CD14-positive monocyte (primary cell): Measurements from ENCODE around the gene HERC5. TPM values are rescaled to one million over a fixed set of nuclear protein-coding genes. Genes with fewer than 3 reads are reported as not detected.

Experiments
- DNase-seq, 3 donors: peaks; one replicate each; pipeline ENCODE4 v3.0.0-alpha.2; 2011 to 2022
- H2AFZ ChIP-seq: 2 replicates; pipeline ENCODE4 v1.6.0; 2012; ENCODE audit warnings: mild to moderate bottlenecking, low read depth, low read length, inconsistent platforms; ENCODE audit not compliant: insufficient read depth, poor library complexity, severe bottlenecking
- H3K27ac ChIP-seq, 2 donors: 1 replicate in 1 of 2; 2 replicates in 1 of 2; pipeline ENCODE4 v1.5.1; 2012 to 2013; ENCODE audit warnings: low read length in 2 of 2, control low read depth in 1 of 2, inconsistent platforms in 1 of 2, low read depth in 1 of 2, mild to moderate bottlenecking in 1 of 2
- H3K27me3 ChIP-seq, 2 donors: one replicate each; pipeline versions ENCODE4 v1.6.0 to v1.6.1; 2011 to 2013; ENCODE audit warnings: low read length in 2 of 2; ENCODE audit not compliant: control insufficient read depth in 2 of 2, insufficient read depth in 2 of 2
- H3K36me3 ChIP-seq, 2 donors: replicated peaks in 1 of 2; 1 replicate in 1 of 2; 2 replicates in 1 of 2; pipeline versions ENCODE4 v1.5.1 to v1.6.1; 2012 to 2013; ENCODE audit warnings: low read length in 2 of 2, control low read depth in 1 of 2, inconsistent platforms in 1 of 2, mild to moderate bottlenecking in 1 of 2; ENCODE audit not compliant: insufficient read depth in 2 of 2, control insufficient read depth in 1 of 2
- H3K4me1 ChIP-seq, 2 donors: 1 replicate in 1 of 2; 2 replicates in 1 of 2; pipeline versions ENCODE4 v1.5.1 to v1.6.1; 2012 to 2013; ENCODE audit warnings: low read length in 2 of 2, control low read depth in 1 of 2, inconsistent platforms in 1 of 2, mild to moderate bottlenecking in 1 of 2, moderate library complexity in 1 of 2; ENCODE audit not compliant: insufficient read depth in 2 of 2, control insufficient read depth in 1 of 2
- H3K4me2 ChIP-seq: replicated peaks from 2 replicates; pipeline ENCODE3; 2012; ENCODE audit warnings: low read length, moderate library complexity, mild to moderate bottlenecking; ENCODE audit not compliant: poor library complexity, severe bottlenecking; ENCODE audit errors: extremely low read depth
- H3K4me3 ChIP-seq, 3 experiments: fragments of 200-600 bp in 1 of 3; sonication (generic) in 1 of 3; replicated peaks in 1 of 3; 1 replicate in 2 of 3; 2 replicates in 1 of 3; pipeline ENCODE4 v1.5.1; 2011 to 2013; ENCODE audit warnings: low read length in 3 of 3, mild to moderate bottlenecking in 3 of 3, control low read depth in 2 of 3, low read depth in 2 of 3, inconsistent platforms in 1 of 3, moderate library complexity in 1 of 3
- H3K79me2 ChIP-seq: 2 replicates; pipeline ENCODE4 v1.6.0; 2012; ENCODE audit warnings: mild to moderate bottlenecking, control low read depth, inconsistent platforms, low read length, moderate library complexity; ENCODE audit not compliant: insufficient read depth
- H3K9ac ChIP-seq: 2 replicates; pipeline ENCODE4 v1.6.0; 2017; ENCODE audit warnings: low read length, mild to moderate bottlenecking; ENCODE audit not compliant: insufficient read depth, poor library complexity, severe bottlenecking
- H3K9me3 ChIP-seq, 2 donors: replicated peaks in 1 of 2; 1 replicate in 1 of 2; 2 replicates in 1 of 2; pipeline versions ENCODE4 v1.5.1 to v1.6.1; 2012 to 2013; ENCODE audit warnings: low read length in 2 of 2, control low read depth in 1 of 2; ENCODE audit not compliant: control insufficient read depth in 1 of 2, insufficient read depth in 1 of 2
- H4K20me1 ChIP-seq: 2 replicates; pipeline ENCODE4 v1.6.0; 2012; ENCODE audit warnings: mild to moderate bottlenecking, low read length, control low read depth, moderate library complexity; ENCODE audit not compliant: insufficient read depth
- H3K27ac Mint-ChIP-seq, 7 donors: one replicate each; pipeline ENCODE4 v1.8.0; 2020; ENCODE audit warnings: mild to moderate bottlenecking in 7 of 7, mixed read lengths in 7 of 7, moderate library complexity in 6 of 7, inconsistent platforms in 2 of 7
- H3K27me3 Mint-ChIP-seq, 3 donors: one replicate each; pipeline ENCODE4 v1.8.0; 2021 to 2022; ENCODE audit warnings: low read depth in 3 of 3, mild to moderate bottlenecking in 3 of 3, mixed read lengths in 3 of 3, moderate library complexity in 3 of 3, inconsistent platforms in 1 of 3
- H3K36me3 Mint-ChIP-seq, 2 donors: one replicate each; pipeline ENCODE4 v1.8.0; 2020; ENCODE audit warnings: mixed read lengths in 2 of 2, inconsistent platforms in 1 of 2, mild to moderate bottlenecking in 1 of 2
- H3K4me1 Mint-ChIP-seq: one replicate; pipeline ENCODE4 v1.8.0; 2020; ENCODE audit warnings: mild to moderate bottlenecking, mixed read lengths
- H3K4me3 Mint-ChIP-seq, 2 donors: one replicate each; pipeline ENCODE4 v1.8.0; 2020; ENCODE audit warnings: mild to moderate bottlenecking in 2 of 2, mixed read lengths in 2 of 2, moderate library complexity in 1 of 2
- H3K9me3 Mint-ChIP-seq, 7 donors: one replicate each; pipeline ENCODE4 v1.8.0; 2020 to 2022; ENCODE audit warnings: mixed read lengths in 7 of 7, mild to moderate bottlenecking in 6 of 7, moderate library complexity in 6 of 7, inconsistent platforms in 2 of 7
- WGBS: methylation state at CpG from one replicate; pipeline ENCODE4 v1.1.5; 2013; ENCODE audit warnings: missing lambda C conversion rate; ENCODE audit not compliant: insufficient coverage; 5-methylcytosine and 5-hydroxymethylcytosine counted together
- intact Hi-C, 2 donors: fragments of 100-400 bp; cut with micrococcal nuclease; formaldehyde crosslinking; loops; one replicate each; pipeline versions ENCODE4 v1.15.0 to v1.15.1; 2023
- polyA plus RNA-seq, 3 donors: library from polyadenylated mRNA; depleted of rRNA in 1 of 3; unstranded in 2 of 3; stranded (reverse) in 1 of 3; fragments of 300-500 nt in 2 of 3; fragments of >200 nt in 1 of 3; fragmentation: Illumina TruSeq in 2 of 3; gene quantifications; 1 replicate in 2 of 3; 2 replicates in 1 of 3; pipeline ENCODE4 v1.2.3, GENCODE V29; 2012 to 2021
- TF ChIP-seq, protein P1 (sequence below): fragments of 200-600 bp; IDR thresholded peaks from one replicate; pipeline ENCODE4 v1.8.0; 2022; ENCODE audit warnings: antibody characterized with exemption, mild to moderate bottlenecking

Gene HERC5
- polyA plus RNA-seq, 3 donors = 2.9 to 10.4 (median 8.1) TPM

DNA sequence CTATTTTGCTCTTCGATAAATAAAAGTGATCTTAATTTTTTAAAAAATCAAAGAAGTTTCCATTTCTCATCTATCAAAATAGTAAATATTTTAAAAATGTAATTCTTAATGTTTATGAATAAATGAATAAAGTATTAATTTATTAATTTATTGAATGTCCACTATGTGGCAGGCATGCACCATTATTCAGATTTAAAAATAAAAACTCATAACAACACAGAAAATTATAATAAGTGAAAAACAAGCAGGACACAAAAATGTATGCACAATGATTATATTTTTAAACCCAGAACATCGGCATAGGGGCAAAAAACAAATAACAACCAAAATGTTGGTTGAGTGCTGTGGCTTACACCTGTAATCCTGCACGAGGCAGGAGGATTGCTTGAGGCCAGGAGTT, 71.9 kb downstream of the HERC5 start:
- Histone ChIP-seq H3K4me2 (no peak overlapping the region), H3K79me2 (no peaks in the 10 kb centered on the region), H3K9ac (no peak overlapping the region), H3K4me1 (peaks cover 4 to 6% of the 10 kb centered on the region in 2 donors), H3K36me3 (no peaks in the 10 kb centered on the region), H3K9me3 (no peaks in the 10 kb centered on the region), H3K27ac (no peak overlapping the region), H4K20me1 (no peaks in the 10 kb centered on the region), H2AFZ (no peak overlapping the region), H3K4me3 (no peak overlapping the region), H3K27me3 (no peaks in the 10 kb centered on the region)
- H3K9me3 Mint-ChIP-seq = peaks cover 0 to 2% (median 0%) of the 10 kb centered on the region in 7 donors
- no peak overlapping the region for H3K4me3 Mint-ChIP-seq
- intact Hi-C loops = no loop called here
- H3K27ac Mint-ChIP-seq = no peak overlapping the region
- no peaks in the 10 kb centered on the region for H3K27me3 Mint-ChIP-seq
- H3K36me3 Mint-ChIP-seq = no peaks in the 10 kb centered on the region
- TF ChIP-seq, protein P1, sequence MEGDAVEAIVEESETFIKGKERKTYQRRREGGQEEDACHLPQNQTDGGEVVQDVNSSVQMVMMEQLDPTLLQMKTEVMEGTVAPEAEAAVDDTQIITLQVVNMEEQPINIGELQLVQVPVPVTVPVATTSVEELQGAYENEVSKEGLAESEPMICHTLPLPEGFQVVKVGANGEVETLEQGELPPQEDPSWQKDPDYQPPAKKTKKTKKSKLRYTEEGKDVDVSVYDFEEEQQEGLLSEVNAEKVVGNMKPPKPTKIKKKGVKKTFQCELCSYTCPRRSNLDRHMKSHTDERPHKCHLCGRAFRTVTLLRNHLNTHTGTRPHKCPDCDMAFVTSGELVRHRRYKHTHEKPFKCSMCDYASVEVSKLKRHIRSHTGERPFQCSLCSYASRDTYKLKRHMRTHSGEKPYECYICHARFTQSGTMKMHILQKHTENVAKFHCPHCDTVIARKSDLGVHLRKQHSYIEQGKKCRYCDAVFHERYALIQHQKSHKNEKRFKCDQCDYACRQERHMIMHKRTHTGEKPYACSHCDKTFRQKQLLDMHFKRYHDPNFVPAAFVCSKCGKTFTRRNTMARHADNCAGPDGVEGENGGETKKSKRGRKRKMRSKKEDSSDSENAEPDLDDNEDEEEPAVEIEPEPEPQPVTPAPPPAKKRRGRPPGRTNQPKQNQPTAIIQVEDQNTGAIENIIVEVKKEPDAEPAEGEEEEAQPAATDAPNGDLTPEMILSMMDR = no peak
- no peak for DNase-seq
- no CpG with 5 or more reads among the region's 3 CpGs for WGBS
- H3K4me1 Mint-ChIP-seq = peaks cover 4% of the 10 kb centered on the region

DNA sequence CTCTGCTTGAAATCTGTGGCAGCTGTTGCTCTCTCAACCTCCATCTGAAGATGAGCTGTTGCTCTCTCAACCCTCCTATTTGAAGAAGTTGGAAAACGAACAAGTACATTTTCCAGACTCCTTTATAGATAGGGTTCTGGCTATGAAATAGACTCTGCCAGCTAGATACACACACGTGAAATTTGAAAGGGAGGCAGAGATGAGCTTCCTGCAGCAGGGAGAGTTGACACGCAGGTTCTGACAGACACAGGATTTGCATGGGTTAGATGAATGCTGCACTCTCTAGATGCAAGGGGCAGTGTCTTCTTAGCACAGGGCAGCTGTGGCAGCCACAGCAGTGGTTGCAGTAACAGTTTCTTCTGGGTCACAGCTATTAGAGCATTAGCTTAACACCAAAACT, 74.6 kb downstream of the HERC5 start:
- no peaks in the 10 kb centered on the region for H3K9me3 ChIP-seq
- H3K27me3 ChIP-seq = no peaks in the 10 kb centered on the region
- DNase-seq = no peak
- no peak overlapping the region for H3K27ac Mint-ChIP-seq
- H3K4me1 Mint-ChIP-seq = no peaks in the 10 kb centered on the region
- peaks cover 0 to 2% (median 0%) of the 10 kb centered on the region in 3 donors for H3K27me3 Mint-ChIP-seq
- TF ChIP-seq, protein P1 = no peak
- H3K9ac ChIP-seq = no peak overlapping the region
- intact Hi-C loops = no loop called here
- no peak overlapping the region for H3K4me3 ChIP-seq
- no peaks in the 10 kb centered on the region for H3K36me3 ChIP-seq
- H3K9me3 Mint-ChIP-seq = peaks cover 0 to 2% (median 0%) of the 10 kb centered on the region in 7 donors
- no peaks in the 10 kb centered on the region for H3K36me3 Mint-ChIP-seq
- H2AFZ ChIP-seq = no peak overlapping the region
- H3K79me2 ChIP-seq = no peaks in the 10 kb centered on the region
- H3K4me3 Mint-ChIP-seq = no peak overlapping the region
- H3K4me2 ChIP-seq = no peak overlapping the region
- no peaks in the 10 kb centered on the region for H3K4me1 ChIP-seq
- no peaks in the 10 kb centered on the region for H4K20me1 ChIP-seq
- H3K27ac ChIP-seq = no peak overlapping the region
- 86% methylated on average over 2 of the region's 3 CpGs for WGBS
